Keratinocyte (primary cell): ENCODE results near the gene DLK2. TPM values are rescaled to one million over a fixed set of nuclear protein-coding genes. Genes with fewer than 3 reads are reported as not detected.

Experiments used
- DNase-seq: peaks from one replicate; pipeline ENCODE4 v3.0.0-alpha.2; 2011; ENCODE audit warnings: low read depth, missing footprints, low spot score
- FAIRE-seq: peaks from 2 replicates; lab custom pipeline; 2011; peaks lifted over from hg19 to GRCh38; lab: Jason Lieb, UNC
- H2AFZ ChIP-seq: 2 replicates; pipeline ENCODE4 v1.6.0; 2012; ENCODE audit warnings: low read length, control low read depth, inconsistent platforms; ENCODE audit not compliant: control insufficient read depth
- H3K27ac ChIP-seq: 2 replicates; pipeline ENCODE4 v1.5.1; 2011; ENCODE audit warnings: low read length; ENCODE audit not compliant: control insufficient read depth, insufficient read depth
- H3K27me3 ChIP-seq: 3 replicates; pipeline ENCODE4 v1.6.0; 2011; ENCODE audit warnings: low read length; ENCODE audit not compliant: control insufficient read depth, insufficient read depth; ENCODE audit errors: extremely low read depth
- H3K36me3 ChIP-seq, 2 experiments: 2 replicates in 1 of 2; 3 replicates in 1 of 2; pipeline ENCODE4 v1.5.1; 2011; ENCODE audit warnings: low read length in 2 of 2, mild to moderate bottlenecking in 1 of 2; ENCODE audit not compliant: control insufficient read depth in 2 of 2, insufficient read depth in 2 of 2; ENCODE audit errors: extremely low read depth in 1 of 2
- H3K4me1 ChIP-seq: 3 replicates; pipeline ENCODE4 v1.5.1; 2011; ENCODE audit warnings: low read length; ENCODE audit not compliant: control insufficient read depth, insufficient read depth; ENCODE audit errors: extremely low read depth
- H3K4me2 ChIP-seq: 3 replicates; pipeline ENCODE4 v1.6.0; 2011; ENCODE audit warnings: low read depth, low read length; ENCODE audit not compliant: control insufficient read depth, insufficient read depth; ENCODE audit errors: extremely low read depth
- H3K4me3 ChIP-seq, 3 experiments: fragments of 200-600 bp in 1 of 3; sonication (generic) in 1 of 3; 2 replicates in 2 of 3; 3 replicates in 1 of 3; pipeline ENCODE4 v1.5.1; 2011 to 2016; ENCODE audit warnings: low read length in 3 of 3, mild to moderate bottlenecking in 3 of 3, control low read depth in 2 of 3, inconsistent platforms in 1 of 3, low read depth in 1 of 3, mixed read lengths in 1 of 3, mixed run types in 1 of 3, moderate library complexity in 1 of 3; ENCODE audit not compliant: control insufficient read depth in 2 of 3, insufficient read depth in 2 of 3; ENCODE audit errors: extremely low read depth in 1 of 3
- H3K79me2 ChIP-seq: 2 replicates; pipeline ENCODE4 v1.6.0; 2012; ENCODE audit warnings: low read length; ENCODE audit not compliant: control insufficient read depth, insufficient read depth
- H3K9ac ChIP-seq: 3 replicates; pipeline ENCODE4 v1.6.0; 2011; ENCODE audit warnings: low read length; ENCODE audit not compliant: control insufficient read depth, insufficient read depth; ENCODE audit errors: extremely low read depth
- H3K9me1 ChIP-seq: 3 replicates; pipeline ENCODE4 v1.6.0; 2011; ENCODE audit warnings: low read length; ENCODE audit not compliant: control insufficient read depth, insufficient read depth; ENCODE audit errors: extremely low read depth
- H3K9me3 ChIP-seq: 2 replicates; pipeline ENCODE4 v1.5.1; 2012; ENCODE audit warnings: low read depth, low read length; ENCODE audit not compliant: control insufficient read depth
- H4K20me1 ChIP-seq: 3 replicates; pipeline ENCODE4 v1.6.0; 2011; ENCODE audit warnings: low read length; ENCODE audit not compliant: control insufficient read depth, insufficient read depth; ENCODE audit errors: extremely low read depth
- EZH2 ChIP-seq: IDR thresholded peaks from one replicate; pipeline ENCODE4 v1.6.1; 2012; ENCODE audit warnings: inconsistent platforms, mild to moderate bottlenecking, low read length, moderate library complexity
- dilution Hi-C: fragments of 300-500 bp; cut with MboI; formaldehyde crosslinking; loops from one replicate; pipeline ENCODE4 v1.7.0; 2020; ENCODE audit warnings: low sequenced_read_pairs; ENCODE audit not compliant: extremely low pct_ligation_motif_present
- polyA plus RNA-seq, 5 experiments: library from polyadenylated mRNA; depleted of rRNA in 3 of 5; stranded (reverse) in 3 of 5; stranded (forward) in 1 of 5; unstranded in 1 of 5; fragments of >200 nt; gene quantifications; 1 replicate in 1 of 5; 2 replicates in 3 of 5; 3 replicates in 1 of 5; pipeline versions ENCODE4 v1.2.1 to v1.2.3, GENCODE V29; 2011 to 2012; ENCODE audit warnings: missing spikeins in 2 of 5, low read depth in 1 of 5, low replicate concordance in 1 of 5
- TF ChIP-seq, protein P1 (sequence below), 3 experiments: IDR thresholded peaks in 1 of 3; conservative IDR thresholded peaks in 1 of 3; optimal IDR thresholded peaks in 1 of 3; 2 replicates in 2 of 3; 3 replicates in 1 of 3; pipeline versions ENCODE3 to v1.5.1; 2011; ENCODE audit warnings: low read length in 3 of 3, mild to moderate bottlenecking in 3 of 3, moderate library complexity in 2 of 3, control low read depth in 1 of 3, inconsistent platforms in 1 of 3; ENCODE audit not compliant: insufficient read depth in 2 of 3; ENCODE audit errors: extremely low read depth in 1 of 3

Gene DLK2
- polyA plus RNA-seq, 1 donor (not counting 4 experiments of a cell fraction or from before 2014, with no cell fraction given) = 19.8 TPM

DNA sequence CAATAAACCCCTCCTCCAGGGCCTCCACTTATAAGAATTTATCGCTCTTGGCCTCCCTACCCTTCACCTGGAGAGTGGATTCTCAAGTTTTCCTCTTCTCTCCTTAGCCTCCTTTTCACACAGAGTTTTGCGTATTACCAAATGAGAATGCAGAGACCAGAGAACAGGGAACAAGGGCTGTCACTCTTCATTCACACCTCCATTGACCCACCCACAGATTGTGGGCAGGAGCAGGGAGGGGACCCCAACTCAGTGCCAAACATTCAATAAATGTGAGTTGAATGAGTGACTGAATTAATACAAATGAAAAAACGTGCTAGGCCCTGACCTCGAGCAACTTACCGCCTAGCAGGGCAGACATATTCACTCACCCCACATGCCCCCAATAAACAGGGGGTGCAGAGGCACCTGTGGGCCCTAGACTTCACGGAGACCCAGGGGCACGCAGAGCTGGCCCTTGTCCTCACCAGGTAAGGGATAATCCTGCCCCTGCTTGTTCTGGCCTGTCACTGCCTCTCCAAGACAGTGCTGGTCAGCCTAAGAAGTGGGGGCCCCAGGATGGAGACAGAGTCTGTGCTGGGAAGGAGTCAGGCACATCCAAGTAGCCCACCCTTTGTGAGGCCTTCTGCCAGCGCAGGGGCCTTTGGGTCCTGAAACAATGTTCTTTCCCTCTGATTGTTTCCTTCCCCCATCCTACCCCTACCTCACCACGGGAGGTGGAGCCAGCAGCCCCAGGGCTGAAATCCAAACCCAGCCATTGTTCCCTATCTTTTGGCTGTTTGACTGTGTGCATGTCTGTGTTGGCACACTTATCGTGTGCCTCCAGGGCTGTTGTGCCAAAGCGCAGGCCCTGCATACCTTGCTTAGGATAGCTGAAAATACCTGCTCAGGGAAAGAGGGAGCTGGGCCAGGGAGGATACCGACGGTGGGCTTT, 13.7 kb upstream of the DLK2 start:
- H2AFZ ChIP-seq = peak overlapping the region; percentile 58
- H3K4me1 ChIP-seq = peaks cover 29% of the 10 kb centered on the region
- no peaks in the 10 kb centered on the region for H3K9me1 ChIP-seq
- H4K20me1 ChIP-seq = no peaks in the 10 kb centered on the region
- DNase-seq = no peak
- H3K9ac ChIP-seq = no peak overlapping the region
- FAIRE-seq = peak; percentile 60
- H3K27me3 ChIP-seq = no peaks in the 10 kb centered on the region
- H3K36me3 ChIP-seq = no peaks in the 10 kb centered on the region
- dilution Hi-C loops = no loop called here
- no peaks in the 10 kb centered on the region for H3K9me3 ChIP-seq
- H3K79me2 ChIP-seq = no peaks in the 10 kb centered on the region
- H3K4me3 ChIP-seq = no peak overlapping the region
- TF ChIP-seq, protein P1, sequence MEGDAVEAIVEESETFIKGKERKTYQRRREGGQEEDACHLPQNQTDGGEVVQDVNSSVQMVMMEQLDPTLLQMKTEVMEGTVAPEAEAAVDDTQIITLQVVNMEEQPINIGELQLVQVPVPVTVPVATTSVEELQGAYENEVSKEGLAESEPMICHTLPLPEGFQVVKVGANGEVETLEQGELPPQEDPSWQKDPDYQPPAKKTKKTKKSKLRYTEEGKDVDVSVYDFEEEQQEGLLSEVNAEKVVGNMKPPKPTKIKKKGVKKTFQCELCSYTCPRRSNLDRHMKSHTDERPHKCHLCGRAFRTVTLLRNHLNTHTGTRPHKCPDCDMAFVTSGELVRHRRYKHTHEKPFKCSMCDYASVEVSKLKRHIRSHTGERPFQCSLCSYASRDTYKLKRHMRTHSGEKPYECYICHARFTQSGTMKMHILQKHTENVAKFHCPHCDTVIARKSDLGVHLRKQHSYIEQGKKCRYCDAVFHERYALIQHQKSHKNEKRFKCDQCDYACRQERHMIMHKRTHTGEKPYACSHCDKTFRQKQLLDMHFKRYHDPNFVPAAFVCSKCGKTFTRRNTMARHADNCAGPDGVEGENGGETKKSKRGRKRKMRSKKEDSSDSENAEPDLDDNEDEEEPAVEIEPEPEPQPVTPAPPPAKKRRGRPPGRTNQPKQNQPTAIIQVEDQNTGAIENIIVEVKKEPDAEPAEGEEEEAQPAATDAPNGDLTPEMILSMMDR (optimal IDR thresholded peaks at IDR 0.05 in 1 of 3, IDR thresholded peaks at IDR 0.05 in 1 of 3, conservative IDR thresholded peaks at IDR 0.05 in 1 of 3; ENCODE audit: extremely low read depth in 1 of 3, insufficient read depth in 2 of 3, low read length in 3 of 3) = no peak
- no peak for TF ChIP-seq EZH2
- peak overlapping the region; percentile 49 for H3K4me2 ChIP-seq
- H3K27ac ChIP-seq = no peak overlapping the region

DNA sequence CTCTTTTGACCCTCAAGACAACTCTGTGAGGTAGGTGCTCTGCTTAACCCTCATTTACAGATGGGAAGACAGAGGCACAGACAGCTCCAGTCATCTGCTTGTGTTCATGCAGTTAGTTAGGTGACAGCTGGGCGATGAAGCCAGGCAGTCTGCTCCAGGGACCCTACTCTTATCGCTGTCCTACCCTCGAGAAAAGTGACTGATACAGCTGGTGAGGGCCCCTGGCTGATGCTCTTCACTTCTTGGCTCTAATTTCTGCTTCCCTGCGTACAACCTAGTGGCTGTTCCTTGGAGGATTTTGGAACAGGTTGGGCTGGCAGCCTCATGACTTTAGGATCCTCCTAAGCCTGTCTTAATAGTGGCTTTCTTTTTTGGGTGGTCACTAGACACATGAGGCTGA, 12.9 kb upstream of the DLK2 start:
- H3K79me2 ChIP-seq = no peaks in the 10 kb centered on the region
- no peak overlapping the region for H2AFZ ChIP-seq
- H3K27ac ChIP-seq = no peak overlapping the region
- H3K9me3 ChIP-seq = no peaks in the 10 kb centered on the region
- TF ChIP-seq, protein P1 (optimal IDR thresholded peaks at IDR 0.05 in 1 of 3, IDR thresholded peaks at IDR 0.05 in 1 of 3, conservative IDR thresholded peaks at IDR 0.05 in 1 of 3; ENCODE audit: extremely low read depth in 1 of 3, insufficient read depth in 2 of 3, low read length in 3 of 3) = no peak
- no peak for TF ChIP-seq EZH2
- no peak overlapping the region for H3K4me3 ChIP-seq
- H3K36me3 ChIP-seq = no peaks in the 10 kb centered on the region
- no peaks in the 10 kb centered on the region for H4K20me1 ChIP-seq
- dilution Hi-C loops = no loop called here
- no peak for DNase-seq
- no peak overlapping the region for H3K9ac ChIP-seq
- no peaks in the 10 kb centered on the region for H3K9me1 ChIP-seq
- H3K4me1 ChIP-seq = peaks cover 29% of the 10 kb centered on the region
- H3K4me2 ChIP-seq = no peak overlapping the region
- no peaks in the 10 kb centered on the region for H3K27me3 ChIP-seq
- no peak for FAIRE-seq
